ENCODE measurements around the gene AMHR2.
A peak's percentile ranks its signal among the peaks of the same experiment; 100 is the strongest.
"Not testable (repeated sequence)": the region's sequence is repeated elsewhere in the genome, so short reads cannot be mapped to it uniquely, and the experiment has no call there.

Gene AMHR2

DNA sequence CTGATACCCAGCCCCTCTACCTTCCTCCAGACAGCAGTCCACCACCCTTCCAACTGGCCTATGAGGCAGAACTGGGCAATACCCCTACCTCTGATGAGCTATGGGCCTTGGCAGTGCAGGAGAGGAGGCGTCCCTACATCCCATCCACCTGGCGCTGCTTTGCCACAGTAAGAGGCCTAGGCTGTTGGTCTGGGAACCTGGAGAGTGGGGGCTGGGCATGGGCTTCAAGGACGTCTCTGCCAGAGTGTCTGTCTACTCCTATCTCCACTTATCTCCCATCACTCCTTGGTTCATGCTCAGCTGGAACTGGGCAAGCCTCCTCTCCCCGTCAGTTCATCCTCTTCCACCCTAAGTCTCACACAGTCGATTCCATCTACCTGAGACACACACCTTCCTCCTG is 6.5 kb downstream of the AMHR2 start:
- TF ChIP-seq, protein P1, sequence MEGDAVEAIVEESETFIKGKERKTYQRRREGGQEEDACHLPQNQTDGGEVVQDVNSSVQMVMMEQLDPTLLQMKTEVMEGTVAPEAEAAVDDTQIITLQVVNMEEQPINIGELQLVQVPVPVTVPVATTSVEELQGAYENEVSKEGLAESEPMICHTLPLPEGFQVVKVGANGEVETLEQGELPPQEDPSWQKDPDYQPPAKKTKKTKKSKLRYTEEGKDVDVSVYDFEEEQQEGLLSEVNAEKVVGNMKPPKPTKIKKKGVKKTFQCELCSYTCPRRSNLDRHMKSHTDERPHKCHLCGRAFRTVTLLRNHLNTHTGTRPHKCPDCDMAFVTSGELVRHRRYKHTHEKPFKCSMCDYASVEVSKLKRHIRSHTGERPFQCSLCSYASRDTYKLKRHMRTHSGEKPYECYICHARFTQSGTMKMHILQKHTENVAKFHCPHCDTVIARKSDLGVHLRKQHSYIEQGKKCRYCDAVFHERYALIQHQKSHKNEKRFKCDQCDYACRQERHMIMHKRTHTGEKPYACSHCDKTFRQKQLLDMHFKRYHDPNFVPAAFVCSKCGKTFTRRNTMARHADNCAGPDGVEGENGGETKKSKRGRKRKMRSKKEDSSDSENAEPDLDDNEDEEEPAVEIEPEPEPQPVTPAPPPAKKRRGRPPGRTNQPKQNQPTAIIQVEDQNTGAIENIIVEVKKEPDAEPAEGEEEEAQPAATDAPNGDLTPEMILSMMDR (conservative IDR thresholded peaks at IDR 0.05; ENCODE audit: low read length) = no peak
- no peak overlapping the region for H3K4me3 ChIP-seq (ENCODE audit: low read length)
- DNase-seq (ENCODE audit: low read depth) = no peak

DNA sequence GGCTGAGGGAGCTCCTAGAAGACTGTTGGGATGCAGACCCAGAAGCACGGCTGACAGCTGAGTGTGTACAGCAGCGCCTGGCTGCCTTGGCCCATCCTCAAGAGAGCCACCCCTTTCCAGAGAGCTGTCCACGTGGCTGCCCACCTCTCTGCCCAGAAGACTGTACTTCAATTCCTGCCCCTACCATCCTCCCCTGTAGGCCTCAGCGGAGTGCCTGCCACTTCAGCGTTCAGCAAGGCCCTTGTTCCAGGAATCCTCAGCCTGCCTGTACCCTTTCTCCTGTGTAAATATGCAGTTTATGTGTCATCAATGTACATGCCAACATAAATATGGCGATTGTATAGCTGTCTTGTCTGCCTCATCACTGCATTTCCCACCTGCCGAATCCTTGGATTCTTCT is 7.5 kb downstream of the AMHR2 start:
- H3K4me3 ChIP-seq (ENCODE audit: low read length) = no peak overlapping the region
- no peak for DNase-seq (ENCODE audit: low read depth)
- TF ChIP-seq, protein P1 (conservative IDR thresholded peaks at IDR 0.05; ENCODE audit: low read length) = no peak

DNA sequence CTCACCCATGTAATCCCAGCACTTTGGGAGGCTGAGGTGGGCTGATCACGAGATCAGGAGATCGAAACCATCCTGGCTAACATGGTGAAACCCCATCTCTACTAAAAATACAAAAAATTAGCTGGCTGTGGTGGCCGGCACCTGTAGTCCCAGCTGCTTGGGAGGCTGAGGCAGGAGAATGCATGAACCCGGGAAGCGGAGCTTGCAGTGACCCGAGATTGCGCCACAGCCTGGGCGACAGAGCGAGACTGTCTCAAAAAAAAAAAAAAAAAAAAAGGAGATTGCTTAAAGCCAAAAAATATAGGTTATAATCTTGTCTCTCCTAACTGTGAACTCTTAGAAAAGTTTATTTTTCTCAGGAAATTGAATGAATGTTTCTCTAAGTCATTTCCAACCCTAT is 11.7 kb downstream of the AMHR2 start:
- not testable (repeated sequence) for H3K4me3 ChIP-seq (ENCODE audit: low read length); DNase-seq (ENCODE audit: low read depth)

DNA sequence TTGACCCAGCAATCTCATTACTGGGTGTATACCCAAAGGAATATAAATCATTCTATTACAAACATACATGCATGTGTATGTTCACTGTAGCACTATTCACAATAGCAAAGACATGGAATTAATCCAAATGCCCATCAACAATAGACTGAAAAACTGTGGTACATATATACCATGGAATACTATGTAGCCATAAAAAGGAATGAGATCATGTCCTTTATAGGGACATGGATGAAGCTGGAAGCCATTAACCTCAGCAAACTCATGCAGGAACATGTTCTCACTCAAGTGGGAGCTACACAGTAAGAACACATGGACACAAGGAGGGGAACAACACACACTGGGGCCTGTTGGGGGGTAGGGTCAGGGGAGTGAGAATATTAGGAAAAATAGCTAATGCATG is 15.9 kb downstream of the AMHR2 start:
- not testable (repeated sequence) for H3K4me3 ChIP-seq (ENCODE audit: low read length); DNase-seq (ENCODE audit: low read depth)

- peak within 1 kb of the TSS; percentile 74 for H3K4me3 ChIP-seq (ENCODE audit: low read length)
- peak; percentile 100 for DNase-seq (ENCODE audit: low read depth)
- TF ChIP-seq, protein P1 (conservative IDR thresholded peaks at IDR 0.05; ENCODE audit: low read length) = 0 out of 2 replicates have a peak, but pooled peaks have one; percentile 11
These were observed 17.6 kb downstream of the AMHR2 start, which contains the start of gene PRR13 for GRCh38 chr12:53441040-53441833. PRR13 (plus strand) TSS chr12:53441734; CDS start chr12:53442715, 981 bp downstream.

- TF ChIP-seq, protein P1 (conservative IDR thresholded peaks at IDR 0.05; ENCODE audit: low read length) = no peak
- no peak for DNase-seq (ENCODE audit: low read depth)
- H3K4me3 ChIP-seq (ENCODE audit: low read length) = no peak overlapping the region
These were observed 20.3 kb downstream of the AMHR2 start for GRCh38 chr12:53443955-53444354.

DNA sequence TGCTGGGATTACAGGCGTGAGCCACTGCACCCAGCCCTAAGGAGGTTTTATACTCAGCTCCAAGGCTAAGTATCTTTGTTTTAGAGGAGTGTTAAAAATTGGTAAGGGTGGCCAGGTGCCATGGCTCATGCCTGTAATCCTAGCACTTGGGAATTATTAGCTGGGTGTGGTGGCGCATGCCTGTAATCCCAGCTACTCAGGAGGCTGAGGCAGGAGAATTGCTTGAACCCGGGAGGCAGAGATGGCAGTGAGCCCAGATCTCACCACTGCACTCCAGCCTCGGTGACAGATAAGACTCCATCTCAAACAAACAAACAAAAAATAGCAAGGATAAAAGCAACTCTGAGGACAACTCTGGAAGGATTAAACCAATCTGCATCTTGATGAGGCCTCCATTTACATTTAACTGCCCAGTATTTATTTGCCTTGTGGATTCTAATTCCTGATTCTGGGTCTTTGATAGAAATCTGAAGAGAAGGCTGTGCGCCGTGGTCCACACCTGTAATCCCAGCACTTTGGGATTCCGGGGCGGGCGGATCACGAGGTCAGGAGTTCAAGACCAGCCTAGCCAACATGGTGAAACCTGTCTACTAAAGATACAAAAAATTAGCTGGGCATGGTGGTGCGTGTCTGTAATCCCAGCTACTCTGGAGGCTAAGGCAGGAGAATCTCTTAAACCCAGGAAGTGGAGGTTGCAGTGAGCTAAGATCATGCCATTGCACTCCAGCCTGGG is 21.1 kb downstream of the AMHR2 start:
- not testable (repeated sequence) for H3K4me3 ChIP-seq (ENCODE audit: low read length); DNase-seq (ENCODE audit: low read depth)

GRCh38 chr12:53450936-53451335 is 27.3 kb downstream of the AMHR2 start:
- no peak overlapping the region for H3K4me3 ChIP-seq (ENCODE audit: low read length)
- DNase-seq (ENCODE audit: low read depth) = no peak
- TF ChIP-seq, protein P1 (conservative IDR thresholded peaks at IDR 0.05; ENCODE audit: low read length) = no peak

Data from AG10803 (cell line).